ENCODE measurements around the gene CASKIN1.
A peak's percentile ranks its signal among the peaks of the same experiment; 100 is the strongest.

CASKIN1 gene

GRCh38 chr16:2233046-2233775 is 36.8 kb upstream of the CASKIN1 start:
- no peak for DNase-seq

- no peak for DNase-seq
Observed at GRCh38 chr16:2232094-2232990, 35.9 kb upstream of the CASKIN1 start.

GRCh38 chr16:2231016-2231931 is 34.9 kb upstream of the CASKIN1 start:
- DNase-seq: no peak

GRCh38 chr16:2230376-2230775 is 34.0 kb upstream of the CASKIN1 start:
- DNase-seq: no peak

GRCh38 chr16:2229632-2230250 is 33.3 kb upstream of the CASKIN1 start:
- no peak for DNase-seq

GRCh38 chr16:2229091-2229490 is 32.7 kb upstream of the CASKIN1 start:
- DNase-seq: no peak

GRCh38 chr16:2228161-2228824 is 31.9 kb upstream of the CASKIN1 start:
- DNase-seq: no peak

- no peak for DNase-seq
Observed at GRCh38 chr16:2226918-2227317, 30.5 kb upstream of the CASKIN1 start.

GRCh38 chr16:2226245-2226793 is 29.9 kb upstream of the CASKIN1 start:
- no peak for DNase-seq

- peak; percentile 43 for DNase-seq
Observed at GRCh38 chr16:2223942-2224486, 27.6 kb upstream of the CASKIN1 start.

- DNase-seq: peak; percentile 100
Observed at GRCh38 chr16:2223221-2223941, 27.0 kb upstream of the CASKIN1 start, which contains the start of gene E4F1. TSS of gene E4F1 (plus strand) at chr16:2223591. CDS start at chr16:2223614, 23 bp downstream.

- DNase-seq: no peak
Observed at GRCh38 chr16:2216330-2216729, 19.9 kb upstream of the CASKIN1 start.

GRCh38 chr16:2214719-2214968 is 18.2 kb upstream of the CASKIN1 start, which contains the start of gene PGP:
TSS of gene PGP (minus strand) at chr16:2214840. CDS start at chr16:2214777, 63 bp downstream.
- DNase-seq: no peak

GRCh38 chr16:2213817-2214718 is 17.7 kb upstream of the CASKIN1 start:
- DNase-seq: no peak

GRCh38 chr16:2212362-2213324 is 16.2 kb upstream of the CASKIN1 start:
- no peak for DNase-seq

- DNase-seq: no peak
Observed at GRCh38 chr16:2211923-2212347, 15.5 kb upstream of the CASKIN1 start.

- no peak for DNase-seq
Observed at GRCh38 chr16:2210386-2211365, 14.3 kb upstream of the CASKIN1 start, which contains the start of gene BRICD5. TSS of gene BRICD5 (minus strand) at chr16:2210863. CDS start at chr16:2210833, 30 bp downstream.
